Peyer's patch (tissue), 4 donors: Measurements from ENCODE around the gene FARS2.

Source experiments
- CTCF ChIP-seq, 6 experiments: fragments of 450-650 bp in 4 of 6; fragments of 200-600 bp in 2 of 6; sonication (generic) in 1 of 6; IDR thresholded peaks; one replicate each; pipeline ENCODE4 v1.5.1; 2017 to 2019; ENCODE audit warnings: antibody characterized with exemption in 6 of 6, mild to moderate bottlenecking in 3 of 6, moderate library complexity in 1 of 6
- POLR2A ChIP-seq, 2 donors: fragments of 450-650 bp; IDR thresholded peaks; one replicate each; pipeline ENCODE4 v1.5.1; 2017; ENCODE audit warnings: antibody characterized with exemption in 2 of 2, mild to moderate bottlenecking in 2 of 2, moderate library complexity in 2 of 2

- TF ChIP-seq CTCF (IDR thresholded peaks at IDR 0.05) (no peak), POLR2A (IDR thresholded peaks at IDR 0.05) (no peak)
Measured at GRCh38 chr6:5671601-5672559, 410.6 kb downstream of the FARS2 start.
